K562 (cell line): ENCODE data around the gene ARHGAP29. TPM values are rescaled to one million over a fixed set of nuclear protein-coding genes. Genes with fewer than 3 reads are reported as not detected.

ENCODE experiments used
- ATAC-seq: fragments of 200-7000 bp; cut with Tn5 transposase; 3 replicates; pipeline ENCODE4 v1.9.1; 2020; ENCODE audit warnings: moderate library complexity
- BruUV-seq: library from RNA; stranded (reverse); fragments of 400-500 nt; replicated peaks from 2 replicates; lab custom pipeline; 2021; lab: Mats Ljungman, UMichigan
- CTCF ChIA-PET: fragments of 300-600 bp; formaldehyde crosslinking; extraction: SDS; loops from one replicate; lab custom pipeline; 2021; ENCODE audit warnings: low intra/inter-chr PET ratio; lab: Yijun Ruan, JAX
- POLR2A ChIA-PET: fragments of 300-600, 350-650 bp; sonication (Branson Sonifier 250); formaldehyde crosslinking; extraction: SDS; loops from one replicate; lab custom pipeline; 2021; ENCODE audit warnings: antibody characterized with exemption, inconsistent platforms; lab: Yijun Ruan, JAX
- DNase-seq, 4 experiments: peaks; one replicate each; pipeline versions ENCODE4 v3.0.0 to v3.0.0-alpha.2; 2011 to 2018; ENCODE audit warnings: low spot score in 3 of 4, mixed read lengths in 3 of 4; ENCODE audit errors: extremely low read depth in 1 of 4
- FAIRE-seq: peaks from 2 replicates; lab custom pipeline; 2011; peaks lifted over from hg19 to GRCh38; lab: Jason Lieb, UNC
- H2AFZ ChIP-seq: 2 replicates; pipeline ENCODE4 v1.6.0; 2011; ENCODE audit warnings: low read depth, low read length, control low read depth, inconsistent platforms
- H3K27ac ChIP-seq: fragments of 200-600 bp; 3 replicates; pipeline ENCODE4 v1.8.0; 2011; ENCODE audit warnings: low read depth, mild to moderate bottlenecking, control low read depth, inconsistent platforms, low read length, moderate library complexity, mixed read lengths; ENCODE audit errors: extremely low read depth
- H3K27me3 ChIP-seq, 2 experiments: fragments of 300-600 bp in 1 of 2; 2 replicates in 1 of 2; 3 replicates in 1 of 2; pipeline versions ENCODE4 v1.6.0 to v1.8.0; 2011; ENCODE audit warnings: inconsistent platforms in 2 of 2, low read length in 2 of 2, mild to moderate bottlenecking in 1 of 2, mixed read lengths in 1 of 2, moderate library complexity in 1 of 2; ENCODE audit not compliant: control insufficient read depth in 2 of 2, insufficient read depth in 2 of 2
- H3K36me3 ChIP-seq: fragments of 300-600 bp; 3 replicates; pipeline ENCODE4 v1.8.0; 2011; ENCODE audit warnings: mild to moderate bottlenecking, low read length, inconsistent platforms; ENCODE audit not compliant: control insufficient read depth, insufficient read depth
- H3K4me1 ChIP-seq, 2 experiments: fragments of 200-600 bp in 1 of 2; replicated peaks in 1 of 2; 2 replicates in 1 of 2; 3 replicates in 1 of 2; pipeline versions ENCODE4 v1.5.1 to v1.8.0; 2011; ENCODE audit warnings: inconsistent platforms in 2 of 2, low read length in 2 of 2, mild to moderate bottlenecking in 1 of 2, mixed read lengths in 1 of 2, moderate library complexity in 1 of 2; ENCODE audit not compliant: control insufficient read depth in 2 of 2, insufficient read depth in 2 of 2
- H3K4me2 ChIP-seq: 2 replicates; pipeline ENCODE4 v1.6.1; 2011; ENCODE audit warnings: low read length, control low read depth, inconsistent platforms, mixed read lengths; ENCODE audit not compliant: insufficient read depth
- H3K4me3 ChIP-seq: fragments of 200-600 bp; sonication (generic), shearing (Covaris generic); 2 replicates; pipeline ENCODE4 v1.5.1; 2016; ENCODE audit warnings: control low read depth, inconsistent platforms
- H3K79me2 ChIP-seq: fragments of 200-600 bp; 3 replicates; pipeline ENCODE4 v1.8.0; 2011; ENCODE audit warnings: low read length, inconsistent platforms; ENCODE audit not compliant: control insufficient read depth, insufficient read depth
- H3K9ac ChIP-seq, 2 experiments: 2 replicates each; pipeline versions ENCODE4 v1.6.0 to v1.6.1; 2011; ENCODE audit warnings: low read depth in 2 of 2, low read length in 2 of 2, control low read depth in 1 of 2, inconsistent platforms in 1 of 2, mild to moderate bottlenecking in 1 of 2, mixed read lengths in 1 of 2; ENCODE audit not compliant: insufficient read depth in 1 of 2
- H3K9me1 ChIP-seq: one replicate; pipeline ENCODE4 v1.6.0; 2011; ENCODE audit warnings: inconsistent platforms, mild to moderate bottlenecking, low read length, moderate library complexity; ENCODE audit not compliant: control insufficient read depth, insufficient read depth
- H3K9me3 ChIP-seq: replicated peaks from 2 replicates; pipeline ENCODE4 v1.5.1; 2011; ENCODE audit warnings: low read depth, low read length, inconsistent platforms; ENCODE audit not compliant: control insufficient read depth, insufficient read depth
- H4K20me1 ChIP-seq: replicated peaks from 2 replicates; pipeline ENCODE4 v1.6.1; 2011; ENCODE audit warnings: low read length, inconsistent platforms, mixed read lengths; ENCODE audit not compliant: control insufficient read depth, insufficient read depth
- HNRNPK ChIP-seq: fragments of 200-400 bp; formaldehyde crosslinking; IDR thresholded peaks from one replicate; pipeline ENCODE4 v1.6.1; 2018; ENCODE audit warnings: mild to moderate bottlenecking, low read depth, low read length; ENCODE audit not compliant: poor library complexity, severe bottlenecking
- MAFG ChIP-seq: fragments of 450-650 bp; conservative IDR thresholded peaks from 2 replicates; pipeline ENCODE4 v1.6.1; 2016; ENCODE audit warnings: missing genetic modification characterization, missing compliant biosample characterization
- NFXL1 ChIP-seq: fragments of 450-650 bp; formaldehyde crosslinking; IDR thresholded peaks from 2 replicates; pipeline ENCODE4 v1.4.0; 2021; ENCODE audit warnings: mild to moderate bottlenecking
- RBM39 ChIP-seq: fragments of 200-400 bp; formaldehyde crosslinking; optimal IDR thresholded peaks from 2 replicates; pipeline ENCODE3; 2018; ENCODE audit warnings: low read depth, low read length
- TEAD1 ChIP-seq, 2 experiments: fragments of 450-650 bp in 1 of 2; sonication (generic) in 1 of 2; formaldehyde crosslinking; IDR thresholded peaks; 2 replicates each; pipeline versions ENCODE4 v1.4.0 to v1.8.0; 2020 to 2022; ENCODE audit warnings: mild to moderate bottlenecking in 2 of 2, missing genetic modification reagents in 1 of 2
- ZNF224 ChIP-seq: sonication (generic); formaldehyde crosslinking; IDR thresholded peaks from 2 replicates; pipeline ENCODE4 v1.8.0; 2022; ENCODE audit warnings: mild to moderate bottlenecking, missing genetic modification reagents
- ZNF75A ChIP-seq: fragments of 450-650 bp; formaldehyde crosslinking; IDR thresholded peaks from 2 replicates; pipeline ENCODE4 v1.4.0; 2020; ENCODE audit warnings: mild to moderate bottlenecking
- ZNF77 ChIP-seq: fragments of 250-450 bp; sonication (Bioruptor Pico); IDR thresholded peaks from 2 replicates; pipeline ENCODE4 v1.5.0; 2020
- WGBS: fragments of 100-300 bp; shearing (Covaris generic); methylation state at CpG from one replicate; pipeline ENCODE4 v1.1.6; 2016; ENCODE audit warnings: low coverage, mixed read lengths; ENCODE audit not compliant: insufficient coverage; ENCODE audit errors: missing lambda C conversion rate; 5-methylcytosine and 5-hydroxymethylcytosine counted together
- in situ Hi-C: fragments of 300-500 bp; cut with MboI; formaldehyde crosslinking; loops from 4 replicates; pipeline ENCODE4 v1.15.0; 2018; ENCODE audit warnings: inconsistent platforms, mixed read lengths
- intact Hi-C: fragments of 100-400 bp; cut with micrococcal nuclease; formaldehyde crosslinking; loops from 2 replicates; pipeline ENCODE4 v1.14.2; 2022
- polyA plus RNA-seq, 8 experiments: library from polyadenylated mRNA; depleted of rRNA in 4 of 8; stranded (reverse) in 5 of 8; unstranded in 3 of 8; fragments of >200 nt; fragmentation: Nextera tagmentation in 2 of 8; fragmentation: Illumina TruSeq in 1 of 8; extraction: Ambion mirVana in 2 of 8; extraction: Trizol in 1 of 8; gene quantifications; 2 replicates each; pipeline versions ENCODE4 v1.2.1 to v1.2.3, GENCODE V29; 2011 to 2014; ENCODE audit warnings: inconsistent platforms in 1 of 8, missing spikeins in 1 of 8
- total RNA-seq, 7 experiments: library from RNA; depleted of rRNA in 6 of 7; stranded (reverse); fragments of >200 nt in 6 of 7; fragmentation: Illumina TruSeq in 2 of 7; extraction: Trizol in 2 of 7; gene quantifications; 2 replicates each; pipeline versions ENCODE4 v1.2.1 to v1.2.3, GENCODE V29; 2011 to 2021; ENCODE audit warnings: low replicate concordance in 1 of 7
- TF ChIP-seq, protein P1 (sequence below): fragments of 450-650 bp; formaldehyde crosslinking; conservative IDR thresholded peaks from 2 replicates; pipeline ENCODE4 v1.4.0; 2022; ENCODE audit warnings: mild to moderate bottlenecking, missing genetic modification characterization
- TF ChIP-seq, protein P2 (sequence below): fragments of 450-650 bp; conservative IDR thresholded peaks from 2 replicates; pipeline ENCODE4 v1.6.1; 2016; ENCODE audit warnings: missing genetic modification characterization, low read depth, mild to moderate bottlenecking, control low read depth, missing compliant biosample characterization
- TF ChIP-seq, protein P3 (sequence below): IDR thresholded peaks from 2 replicates; pipeline ENCODE4 v1.6.1; 2011; ENCODE audit warnings: borderline replicate concordance, low read depth, mild to moderate bottlenecking, moderate library complexity, low read length; ENCODE audit not compliant: insufficient read depth, poor library complexity, severe bottlenecking

ARHGAP29 gene
- total and polyA plus RNA-seq, 9 of the 15 experiments (the other 6 are each of a cell fraction or from before 2014, with no cell fraction given), result under 0.01 to 0.13 (median 0.02) TPM; not detected in 5

DNA sequence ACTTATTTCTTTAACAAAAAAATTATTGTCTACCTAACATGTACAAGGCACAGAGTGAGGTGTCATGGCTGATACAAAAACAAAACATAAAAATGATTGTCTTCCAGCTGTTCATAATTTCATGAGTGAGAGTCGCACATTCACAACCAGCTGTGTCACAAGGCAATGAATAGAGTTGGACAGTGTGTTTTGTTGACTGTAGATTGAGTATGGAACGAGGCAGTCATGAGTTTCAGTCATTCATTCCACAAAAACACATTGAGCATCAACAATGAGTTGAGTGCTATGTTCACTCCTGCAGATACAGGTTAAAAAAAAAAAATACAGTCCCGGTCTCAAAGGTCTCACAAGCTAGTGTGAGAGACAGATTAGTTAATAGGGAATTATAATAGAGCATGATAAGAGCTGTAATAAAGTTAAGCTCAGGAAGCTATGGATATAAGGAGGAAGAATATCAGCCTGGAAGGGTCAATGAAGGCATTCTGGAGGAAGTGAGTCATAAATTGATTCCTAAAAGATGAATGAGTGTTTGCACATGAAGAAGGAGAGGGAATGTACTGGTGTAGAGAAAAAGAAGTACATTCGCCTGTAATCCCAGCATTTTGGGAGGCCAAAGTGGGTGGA is 47.8 kb upstream of the ARHGAP29 start:
- no peaks in the 10 kb centered on the region for H4K20me1 ChIP-seq
- H3K4me1 ChIP-seq, result no peaks in the 10 kb centered on the region
- POLR2A ChIA-PET, result no interaction called here
- ATAC-seq (no peak), FAIRE-seq (no peak), DNase-seq (no peak)
- 0% methylated on average over 4 of the region's 4 CpGs for WGBS
- in situ Hi-C loops, result no loop called here
- H3K79me2 ChIP-seq, result no peaks in the 10 kb centered on the region
- no peaks in the 10 kb centered on the region for H3K9me3 ChIP-seq
- intact Hi-C loops, result no loop called here
- H3K36me3 ChIP-seq, result no peaks in the 10 kb centered on the region
- no TSS peak for BruUV-seq
- H3K27me3 ChIP-seq, result no peaks in the 10 kb centered on the region
- no peak overlapping the region for H3K27ac ChIP-seq
- H3K4me3 ChIP-seq, result no peak overlapping the region
- no peak overlapping the region for H2AFZ ChIP-seq
- no peak overlapping the region for H3K4me2 ChIP-seq
- no peaks in the 10 kb centered on the region for H3K9me1 ChIP-seq
- H3K9ac ChIP-seq, result no peak overlapping the region
- no peak for TF ChIP-seq ZNF75A
- TF ChIP-seq NFXL1 (CRISPR knock-in tag), result no peak
- TF ChIP-seq, protein P1, sequence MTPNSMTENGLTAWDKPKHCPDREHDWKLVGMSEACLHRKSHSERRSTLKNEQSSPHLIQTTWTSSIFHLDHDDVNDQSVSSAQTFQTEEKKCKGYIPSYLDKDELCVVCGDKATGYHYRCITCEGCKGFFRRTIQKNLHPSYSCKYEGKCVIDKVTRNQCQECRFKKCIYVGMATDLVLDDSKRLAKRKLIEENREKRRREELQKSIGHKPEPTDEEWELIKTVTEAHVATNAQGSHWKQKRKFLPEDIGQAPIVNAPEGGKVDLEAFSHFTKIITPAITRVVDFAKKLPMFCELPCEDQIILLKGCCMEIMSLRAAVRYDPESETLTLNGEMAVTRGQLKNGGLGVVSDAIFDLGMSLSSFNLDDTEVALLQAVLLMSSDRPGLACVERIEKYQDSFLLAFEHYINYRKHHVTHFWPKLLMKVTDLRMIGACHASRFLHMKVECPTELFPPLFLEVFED (CRISPR knock-in tag), result no peak
- TF ChIP-seq HNRNPK, result no peak
- no peak for TF ChIP-seq ZNF224 (CRISPR knock-in tag)
- no peak for TF ChIP-seq TEAD1 (CRISPR knock-in tag; IDR thresholded peaks at IDR 0.05)
- TF ChIP-seq RBM39, result no peak
- TF ChIP-seq, protein P2, sequence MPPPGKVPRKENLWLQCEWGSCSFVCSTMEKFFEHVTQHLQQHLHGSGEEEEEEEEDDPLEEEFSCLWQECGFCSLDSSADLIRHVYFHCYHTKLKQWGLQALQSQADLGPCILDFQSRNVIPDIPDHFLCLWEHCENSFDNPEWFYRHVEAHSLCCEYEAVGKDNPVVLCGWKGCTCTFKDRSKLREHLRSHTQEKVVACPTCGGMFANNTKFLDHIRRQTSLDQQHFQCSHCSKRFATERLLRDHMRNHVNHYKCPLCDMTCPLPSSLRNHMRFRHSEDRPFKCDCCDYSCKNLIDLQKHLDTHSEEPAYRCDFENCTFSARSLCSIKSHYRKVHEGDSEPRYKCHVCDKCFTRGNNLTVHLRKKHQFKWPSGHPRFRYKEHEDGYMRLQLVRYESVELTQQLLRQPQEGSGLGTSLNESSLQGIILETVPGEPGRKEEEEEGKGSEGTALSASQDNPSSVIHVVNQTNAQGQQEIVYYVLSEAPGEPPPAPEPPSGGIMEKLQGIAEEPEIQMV, result no peak
- no peak for TF ChIP-seq ZNF77 (CRISPR knock-in tag)
- no peak for TF ChIP-seq MAFG (tag)
- TF ChIP-seq, protein P3, sequence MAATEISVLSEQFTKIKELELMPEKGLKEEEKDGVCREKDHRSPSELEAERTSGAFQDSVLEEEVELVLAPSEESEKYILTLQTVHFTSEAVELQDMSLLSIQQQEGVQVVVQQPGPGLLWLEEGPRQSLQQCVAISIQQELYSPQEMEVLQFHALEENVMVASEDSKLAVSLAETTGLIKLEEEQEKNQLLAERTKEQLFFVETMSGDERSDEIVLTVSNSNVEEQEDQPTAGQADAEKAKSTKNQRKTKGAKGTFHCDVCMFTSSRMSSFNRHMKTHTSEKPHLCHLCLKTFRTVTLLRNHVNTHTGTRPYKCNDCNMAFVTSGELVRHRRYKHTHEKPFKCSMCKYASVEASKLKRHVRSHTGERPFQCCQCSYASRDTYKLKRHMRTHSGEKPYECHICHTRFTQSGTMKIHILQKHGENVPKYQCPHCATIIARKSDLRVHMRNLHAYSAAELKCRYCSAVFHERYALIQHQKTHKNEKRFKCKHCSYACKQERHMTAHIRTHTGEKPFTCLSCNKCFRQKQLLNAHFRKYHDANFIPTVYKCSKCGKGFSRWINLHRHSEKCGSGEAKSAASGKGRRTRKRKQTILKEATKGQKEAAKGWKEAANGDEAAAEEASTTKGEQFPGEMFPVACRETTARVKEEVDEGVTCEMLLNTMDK, result no peak
- TF ChIP-seq, all 486 proteins: peak for 0
- CTCF ChIA-PET, result no interaction called here
